DMS79 (cell line): ENCODE measurements around the gene ADARB2.
"Not testable (repeated sequence)": the region's sequence is repeated elsewhere in the genome, so short reads cannot be mapped to it uniquely, and the experiment has no call there.

Source experiments
- DNase-seq: peaks from one replicate; lab custom pipeline; 2025; lab: John Stamatoyannopoulos, UW

The ADARB2 gene

DNA sequence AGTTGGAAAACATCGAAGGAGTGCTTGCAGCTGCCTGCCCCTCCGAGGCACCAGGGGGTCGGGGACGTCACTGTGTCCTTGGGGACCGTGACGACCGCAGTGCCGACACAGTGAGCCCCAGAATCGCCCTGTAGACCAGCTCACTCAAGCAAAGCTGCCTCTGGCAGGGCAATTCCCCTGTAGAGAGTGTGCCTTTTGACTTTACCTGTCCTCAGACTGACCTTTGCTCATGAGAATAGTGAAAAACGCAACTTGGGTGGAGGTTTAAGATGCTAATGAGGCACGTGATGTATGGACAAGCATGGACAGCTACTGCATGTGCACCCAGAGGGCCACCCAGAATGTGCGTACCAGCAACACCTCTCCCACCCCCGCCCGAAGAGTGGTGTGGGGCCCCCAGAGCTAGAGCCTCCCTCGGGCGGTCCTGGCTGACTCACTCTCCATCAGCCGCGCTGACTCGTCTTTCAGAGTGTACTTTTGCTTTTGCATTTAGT lies 271.9 kb downstream of the ADARB2 start:
- no peak for DNase-seq

DNA sequence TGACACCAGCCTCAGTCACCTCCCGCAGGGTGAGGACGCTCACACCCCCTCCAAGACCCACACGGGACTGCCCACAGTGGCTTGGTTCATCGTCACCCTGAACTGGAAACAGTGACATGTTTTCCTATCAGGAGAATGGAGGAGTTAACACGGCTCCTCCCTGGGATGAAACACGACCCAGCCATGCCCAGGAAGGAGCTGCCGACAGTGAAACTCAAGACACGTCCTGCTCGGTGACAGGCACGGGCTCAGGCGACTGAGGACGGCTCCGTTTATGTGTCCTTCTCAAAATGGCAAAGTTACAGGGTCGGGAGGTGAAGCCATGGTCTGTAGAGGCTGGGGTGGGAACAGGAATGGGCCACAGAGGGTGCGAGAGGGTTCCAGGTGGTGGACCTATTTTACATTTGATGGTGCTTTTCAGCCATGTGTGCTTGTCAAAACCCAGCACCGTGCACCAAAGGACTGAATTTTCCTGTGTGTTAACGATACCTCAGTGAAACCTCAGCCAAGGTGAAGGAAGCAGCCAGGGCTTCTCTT lies 272.4 kb downstream of the ADARB2 start:
- DNase-seq, result no peak

DNA sequence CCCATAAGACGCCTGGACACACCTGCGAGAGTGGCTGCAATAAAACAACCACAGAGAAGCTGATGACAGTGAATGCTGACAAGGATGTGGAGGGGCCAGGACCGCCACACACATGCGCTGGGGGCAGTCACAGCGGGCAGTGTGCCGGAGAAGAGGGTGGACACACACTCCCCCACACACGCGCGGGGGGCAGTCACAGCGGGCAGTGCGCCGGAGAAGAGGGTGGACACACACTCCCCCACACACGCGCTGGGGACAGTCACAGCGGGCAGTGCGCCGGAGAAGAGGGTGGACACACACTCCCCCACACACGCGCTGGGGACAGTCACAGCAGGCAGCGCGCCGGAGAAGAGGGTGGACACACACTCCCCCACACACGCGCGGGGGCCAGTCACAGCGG lies 273.4 kb downstream of the ADARB2 start:
- not testable (repeated sequence) for DNase-seq

DNA sequence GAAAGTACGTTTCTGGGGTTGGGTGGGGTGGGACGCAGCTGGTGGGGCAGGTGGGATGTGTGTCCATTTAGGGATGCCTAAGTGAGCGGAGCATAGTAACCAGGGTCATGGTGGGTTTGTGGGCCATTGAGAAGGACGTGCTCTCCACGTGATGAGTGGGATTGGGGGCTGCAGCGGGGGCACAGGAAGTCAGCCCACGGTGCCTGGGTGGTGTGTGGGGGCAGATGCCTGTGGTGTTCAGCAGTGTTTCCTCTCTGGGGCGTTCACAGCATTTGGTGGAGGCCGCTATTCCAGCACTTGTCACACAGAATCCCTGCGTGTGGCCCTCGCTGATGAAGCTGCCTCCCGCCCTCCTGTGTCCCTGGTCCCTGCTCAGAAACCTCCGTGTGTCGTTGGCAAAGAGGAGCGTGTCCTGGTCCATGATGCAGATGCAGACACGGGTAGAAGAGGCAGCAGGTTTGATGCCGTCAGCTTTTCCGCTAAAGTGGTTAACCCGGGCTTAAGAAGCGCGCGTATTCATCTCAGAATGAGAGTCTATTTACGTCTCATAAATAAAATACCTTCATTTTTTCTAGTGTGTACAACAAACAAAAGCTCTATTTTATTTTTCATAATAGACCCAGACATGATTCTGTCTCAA lies 274.2 kb downstream of the ADARB2 start:
- no peak for DNase-seq

DNA sequence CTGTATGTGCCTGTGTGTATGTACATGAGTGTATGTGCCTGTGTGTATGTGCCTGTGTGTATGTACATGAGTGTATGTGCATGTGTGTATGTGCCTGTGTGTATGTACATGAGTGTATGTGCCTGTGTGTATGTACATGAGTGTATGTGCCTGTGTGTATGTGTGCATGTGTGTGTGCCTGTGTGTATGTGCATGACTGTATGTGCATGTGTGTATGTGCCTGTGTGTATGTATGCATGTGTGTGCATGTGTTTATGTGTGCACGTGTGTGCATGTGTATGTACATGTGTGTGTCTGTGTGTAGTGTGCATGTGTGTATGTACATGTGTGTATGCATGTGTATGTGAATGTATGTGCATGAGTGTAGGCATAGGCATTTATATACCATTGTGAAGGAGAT lies 274.8 kb downstream of the ADARB2 start:
- DNase-seq, result no peak

DNA sequence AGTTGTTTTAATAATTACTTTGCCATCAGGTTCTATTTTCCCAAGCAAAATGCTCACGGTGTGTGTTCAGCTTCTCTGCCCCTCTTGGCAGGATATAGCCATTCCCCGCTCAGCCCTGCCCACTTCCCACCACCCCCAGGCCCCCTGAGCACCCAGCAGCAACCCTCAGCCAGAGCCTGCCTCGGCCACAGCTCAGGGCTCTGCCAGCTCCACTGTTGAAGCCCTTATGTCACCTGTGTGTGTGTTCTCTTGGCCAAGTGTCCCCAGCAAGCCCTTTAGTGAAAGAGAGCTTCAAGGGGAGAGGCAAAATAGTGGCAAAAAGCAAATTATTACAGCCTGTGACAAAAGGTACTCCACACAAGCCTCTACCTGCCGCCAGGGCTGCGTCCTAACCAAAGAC lies 275.3 kb downstream of the ADARB2 start:
- no peak for DNase-seq

DNA sequence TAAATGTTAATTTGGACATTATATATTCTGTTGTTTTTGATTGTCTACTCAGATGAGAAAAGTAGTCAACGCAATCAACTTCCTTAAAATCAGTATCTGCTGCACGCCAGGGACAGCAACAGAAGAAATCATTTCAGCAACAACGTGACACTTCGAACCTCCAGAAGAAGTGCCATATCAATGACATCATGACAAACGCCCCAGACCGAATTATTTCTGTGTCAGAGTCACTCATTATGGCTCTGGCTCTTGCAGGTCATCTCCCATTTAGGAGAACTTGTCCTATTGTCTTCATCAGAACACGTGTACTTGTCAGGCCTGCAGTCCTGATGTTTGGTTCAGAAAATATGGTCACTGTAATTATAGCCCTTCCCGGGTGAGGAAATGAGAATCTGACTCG lies 276.3 kb downstream of the ADARB2 start:
- DNase-seq, result no peak

DNA sequence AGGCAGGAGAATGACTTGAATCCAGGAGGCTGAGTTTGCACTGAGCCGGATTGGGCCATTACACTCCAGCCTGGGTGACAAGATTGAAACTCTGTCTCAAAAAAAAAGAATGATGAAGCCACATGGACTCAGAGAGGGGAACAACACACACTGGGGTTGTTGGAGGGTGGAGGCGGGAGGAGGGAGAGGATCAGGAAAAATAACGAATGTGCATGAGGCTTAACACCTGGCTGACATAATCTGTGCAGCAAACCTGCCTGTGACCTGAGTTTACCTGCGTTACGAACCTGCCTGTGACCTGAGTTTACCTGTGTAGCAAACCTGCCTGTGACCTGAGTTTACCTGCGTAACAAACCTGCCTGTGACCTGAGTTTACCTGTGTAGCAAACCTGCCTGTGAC lies 277.7 kb downstream of the ADARB2 start:
- not testable (repeated sequence) for DNase-seq

DNA sequence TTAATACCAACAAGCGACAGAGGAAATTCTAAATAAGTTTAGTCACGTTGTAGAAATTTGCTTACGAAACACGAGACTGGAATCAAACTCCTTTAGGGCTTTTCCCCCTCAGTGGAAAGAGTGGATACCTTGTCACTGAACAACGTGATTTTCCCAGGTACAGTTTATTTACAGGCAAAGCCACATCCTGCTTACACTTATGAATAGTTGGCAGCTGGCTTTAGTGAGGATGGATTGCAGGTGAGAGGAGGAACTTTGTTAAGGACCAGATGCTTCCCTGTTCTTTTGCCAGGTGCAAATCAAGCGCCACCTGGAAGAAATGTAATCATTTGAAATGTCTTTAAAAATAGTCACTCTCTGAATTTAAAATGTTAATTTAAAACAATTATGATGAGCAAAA lies 282.4 kb downstream of the ADARB2 start:
- no peak for DNase-seq

DNA sequence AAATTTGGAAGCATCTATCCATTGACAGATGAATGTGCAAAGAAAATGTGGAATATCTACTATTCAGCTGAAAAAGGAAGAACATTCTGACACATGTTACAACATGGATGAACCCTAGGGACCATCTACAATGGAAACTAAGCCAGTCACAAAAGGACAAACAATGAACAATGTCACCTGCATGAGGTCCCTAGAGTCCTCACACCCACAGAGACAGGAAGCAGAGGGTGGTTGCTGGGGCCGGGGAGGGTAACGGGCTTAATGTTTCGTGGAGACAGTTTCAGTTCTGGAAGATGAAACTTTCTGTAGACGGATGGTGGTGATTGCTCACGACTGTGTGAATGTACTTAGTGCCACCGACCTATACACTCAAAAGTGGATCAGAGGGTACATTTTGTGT lies 282.9 kb downstream of the ADARB2 start:
- DNase-seq, result no peak

DNA sequence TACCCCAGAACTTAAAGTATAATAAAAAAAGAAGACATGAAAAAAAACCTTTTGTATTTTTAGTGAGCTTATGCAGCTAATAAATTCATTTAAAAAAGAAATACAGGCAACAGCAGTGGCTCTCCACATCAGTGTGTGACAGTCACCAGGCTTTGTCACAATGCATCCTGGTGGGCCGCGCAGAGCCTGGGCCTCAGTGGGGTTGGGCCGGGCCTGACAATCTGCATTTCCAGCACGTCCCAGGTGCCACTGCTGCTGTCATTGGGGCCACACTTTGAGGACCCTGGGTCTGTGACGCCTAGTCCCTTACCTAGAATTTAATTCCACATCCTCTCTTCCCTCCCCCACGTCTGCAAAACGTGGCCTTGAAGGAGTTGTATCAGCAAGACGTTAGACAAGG lies 284.5 kb downstream of the ADARB2 start:
- no peak for DNase-seq

DNA sequence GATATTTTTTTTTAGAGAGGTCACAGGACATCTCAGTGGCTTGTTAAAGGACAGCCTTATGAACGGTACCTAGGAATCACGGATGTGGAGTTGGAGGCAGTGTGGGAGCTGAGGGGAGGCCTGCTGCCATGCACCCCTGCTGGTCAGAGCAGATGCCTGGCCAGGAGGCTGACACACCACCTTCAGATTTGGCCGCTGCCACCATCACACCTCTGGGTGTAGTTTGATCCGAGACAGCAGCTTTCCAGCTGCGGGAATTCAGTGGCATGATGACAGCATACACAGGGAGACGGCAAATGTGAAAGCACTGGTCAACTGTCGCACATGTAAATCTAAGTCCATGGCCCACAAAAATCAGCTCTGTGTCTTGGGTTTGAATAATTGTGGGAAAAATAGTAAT lies 285.4 kb downstream of the ADARB2 start:
- no peak for DNase-seq

DNA sequence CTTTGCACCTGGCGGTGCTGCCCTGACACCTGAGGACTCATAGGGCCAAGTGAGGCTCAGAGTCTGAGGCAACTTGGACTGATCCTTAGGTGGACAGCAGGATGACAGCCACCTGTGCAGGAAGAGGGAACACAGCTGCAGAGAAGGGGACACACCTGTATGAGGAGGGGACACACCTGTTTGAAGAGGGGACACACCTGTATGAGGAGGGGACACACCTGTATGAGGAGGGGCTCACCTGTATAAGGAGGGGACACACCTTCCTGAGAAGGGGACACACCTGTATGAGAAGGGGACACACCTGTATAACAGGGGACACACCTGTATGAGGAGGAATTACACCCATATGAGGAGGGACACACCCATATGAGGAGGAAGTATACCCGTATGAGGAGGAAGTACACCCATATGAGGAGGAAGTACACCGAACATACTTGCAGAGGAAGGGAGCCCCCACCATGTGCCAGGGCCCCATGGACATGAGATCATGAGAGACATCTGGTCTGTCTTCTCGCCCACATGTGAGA lies 285.9 kb downstream of the ADARB2 start:
- no peak for DNase-seq

DNA sequence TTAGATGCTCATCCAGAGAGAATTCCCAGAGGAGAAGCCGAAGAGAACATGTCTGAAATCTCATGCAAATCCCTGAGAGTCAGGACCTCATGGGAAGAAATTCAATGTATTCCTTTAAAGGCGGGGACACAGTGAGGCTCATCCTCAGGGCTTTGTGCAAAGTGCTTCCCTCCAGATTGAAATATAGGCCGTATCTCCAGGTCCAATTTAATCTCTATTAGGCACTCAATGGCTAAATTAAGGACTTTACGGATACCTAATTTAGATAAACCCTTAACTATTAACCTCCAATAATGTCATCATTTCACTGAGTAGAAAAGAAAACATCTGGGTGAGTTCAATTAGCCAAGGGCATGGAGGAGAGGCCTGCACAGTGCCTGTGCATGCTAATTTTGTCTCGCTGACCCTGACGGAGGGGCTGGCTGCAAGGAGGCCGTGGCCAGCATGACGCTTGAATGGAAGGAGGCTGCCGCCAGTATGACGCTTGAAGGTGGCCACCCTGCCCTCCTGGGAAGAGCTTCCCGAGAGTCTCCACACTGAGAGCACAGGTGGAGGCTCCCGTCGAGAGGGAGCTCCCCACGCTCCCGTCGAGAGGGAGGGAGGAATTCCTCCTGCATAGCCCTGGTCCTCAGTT lies 287.6 kb downstream of the ADARB2 start:
- DNase-seq, result no peak

DNA sequence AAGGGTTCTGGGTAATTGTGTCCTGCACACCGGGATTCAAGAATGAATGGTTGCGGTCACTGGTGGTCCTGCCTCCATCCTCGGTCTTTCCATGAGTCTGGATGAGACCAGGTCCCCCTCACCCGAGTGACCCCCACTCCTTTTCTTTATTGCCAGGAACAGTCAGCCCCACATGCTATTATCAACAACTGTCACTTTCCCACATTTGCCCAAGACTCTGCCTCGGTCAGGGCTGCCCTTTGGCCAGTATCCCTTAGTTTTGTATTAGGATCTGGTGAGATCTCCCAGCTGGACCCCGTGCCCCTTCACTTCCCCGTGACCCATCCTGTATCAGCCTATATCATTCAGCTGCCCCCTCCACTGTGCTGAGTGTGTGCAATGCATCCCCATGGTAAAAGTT lies 288.3 kb downstream of the ADARB2 start:
- DNase-seq, result no peak

DNA sequence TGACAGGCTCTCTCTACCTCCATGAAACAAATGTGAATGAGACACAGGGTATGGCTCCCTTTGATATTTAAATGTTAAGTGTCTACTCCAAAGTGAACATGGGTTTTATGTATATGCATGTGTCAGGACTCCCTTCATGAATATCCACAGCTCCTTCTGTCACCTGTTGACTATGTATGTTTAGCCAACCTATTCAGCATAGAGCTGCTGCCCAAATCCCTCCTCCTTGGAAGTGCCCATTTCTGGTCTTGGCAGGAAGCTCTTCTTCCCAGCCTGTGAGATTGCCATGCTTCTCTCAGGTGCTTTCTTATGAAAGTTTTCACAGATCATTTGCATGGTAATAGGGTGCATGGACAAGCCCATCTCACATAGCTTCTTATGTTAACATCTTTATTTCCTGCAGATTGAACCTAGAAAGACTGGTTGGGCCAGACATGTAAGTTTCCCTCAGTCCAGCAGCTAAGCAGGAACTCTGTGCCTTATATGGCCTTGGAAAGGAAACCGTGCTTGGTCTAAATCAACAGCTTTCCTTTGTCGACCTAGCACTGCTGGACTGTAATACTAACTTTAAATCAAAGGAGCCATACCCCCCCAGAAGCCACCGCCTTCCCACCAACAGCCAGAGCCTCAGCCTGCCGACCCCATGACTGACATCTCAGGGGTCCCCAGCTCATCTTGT lies 288.9 kb downstream of the ADARB2 start:
- no peak for DNase-seq

DNA sequence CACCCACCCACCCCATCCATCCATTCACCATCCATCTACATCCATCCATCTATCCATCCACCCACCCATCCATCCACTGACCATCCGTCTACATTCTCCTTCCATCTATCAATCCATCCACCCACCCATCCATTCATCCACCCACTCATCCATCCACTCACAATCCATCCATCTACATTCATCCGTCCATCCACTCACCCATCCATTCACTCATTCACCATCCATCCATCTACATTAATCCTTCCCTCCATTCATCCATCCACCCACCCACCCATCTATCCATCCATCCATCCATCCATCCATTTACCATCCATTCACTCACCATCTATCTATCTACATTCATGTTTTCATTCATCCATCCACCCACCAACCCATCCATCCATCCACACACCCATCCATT lies 292.5 kb downstream of the ADARB2 start:
- DNase-seq, result no peak

DNA sequence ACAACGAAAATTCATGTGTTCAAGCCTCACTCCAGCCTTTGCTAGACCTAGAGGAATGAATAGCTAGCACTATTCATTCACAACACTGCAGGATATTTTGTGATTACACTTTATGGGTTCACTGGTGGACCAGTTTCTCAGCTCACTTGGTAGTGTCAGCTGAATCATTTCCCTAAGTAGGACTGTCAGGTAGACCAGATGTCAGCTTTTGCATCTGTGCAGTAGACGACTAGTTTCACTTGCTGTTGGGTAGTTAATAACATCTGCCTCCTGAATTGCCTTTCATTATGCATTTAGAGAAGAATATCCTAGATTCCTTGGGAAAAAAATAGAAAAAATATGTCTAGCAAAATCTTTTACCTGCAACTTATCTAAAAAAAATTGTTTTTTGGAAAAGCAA lies 296.4 kb downstream of the ADARB2 start:
- no peak for DNase-seq

DNA sequence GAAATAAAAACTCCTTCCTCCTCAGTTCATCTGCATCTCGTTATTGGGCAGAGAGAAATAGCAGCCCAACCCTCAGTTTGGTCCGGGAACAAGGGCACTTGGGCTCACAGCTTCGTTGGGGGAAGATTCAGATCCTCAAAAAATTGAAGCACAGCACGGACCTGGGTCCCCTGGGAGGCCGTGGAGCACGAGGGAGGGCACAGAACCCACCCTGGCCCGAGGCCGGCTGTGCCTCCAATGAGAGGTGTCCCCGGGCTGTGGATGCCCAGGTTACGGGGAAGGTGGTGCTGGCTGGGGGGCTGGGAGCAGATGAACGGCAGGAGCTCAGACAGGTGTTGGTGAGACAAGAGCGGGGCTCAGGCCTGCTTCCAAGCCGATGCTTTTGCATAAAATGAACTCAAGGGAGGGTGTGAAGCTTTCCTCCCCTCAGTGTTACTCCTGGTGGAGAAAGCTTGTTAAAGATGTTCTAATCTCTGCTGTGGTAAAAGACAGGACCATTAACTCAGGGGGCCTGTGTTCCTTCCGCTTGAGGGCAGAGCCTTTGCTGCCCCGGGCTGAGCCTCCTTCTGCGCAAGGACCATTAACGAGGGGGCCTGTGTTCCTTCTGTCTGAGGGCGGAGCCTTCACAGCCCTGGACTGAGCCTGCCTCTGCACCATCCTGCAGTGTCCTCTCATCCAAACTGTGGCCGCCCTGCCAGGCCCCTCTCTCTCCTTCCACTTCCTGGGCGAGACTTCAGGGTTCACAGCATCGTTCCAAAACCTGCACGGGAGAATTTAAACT lies 302.2 kb downstream of the ADARB2 start:
- DNase-seq, result no peak

DNA sequence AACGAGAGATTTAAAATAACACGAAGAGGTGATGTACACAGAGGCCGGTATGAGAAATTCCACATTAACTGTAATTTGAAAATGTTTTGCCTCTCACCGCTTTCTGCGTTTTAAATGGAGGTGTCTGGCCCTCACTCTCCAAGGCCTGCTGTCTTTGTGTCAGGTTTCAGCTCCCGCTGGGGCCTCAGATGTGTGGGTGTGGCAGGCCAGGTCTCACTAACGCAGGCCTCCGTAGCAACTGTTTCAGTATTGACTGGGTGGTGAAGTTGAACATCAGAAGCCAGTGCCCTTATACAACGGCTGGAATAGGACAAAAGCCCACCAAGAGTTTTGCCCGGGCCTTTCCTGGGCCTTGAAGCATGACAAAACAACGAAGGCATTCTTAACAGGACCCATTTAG lies 303.1 kb downstream of the ADARB2 start:
- DNase-seq, result no peak

DNA sequence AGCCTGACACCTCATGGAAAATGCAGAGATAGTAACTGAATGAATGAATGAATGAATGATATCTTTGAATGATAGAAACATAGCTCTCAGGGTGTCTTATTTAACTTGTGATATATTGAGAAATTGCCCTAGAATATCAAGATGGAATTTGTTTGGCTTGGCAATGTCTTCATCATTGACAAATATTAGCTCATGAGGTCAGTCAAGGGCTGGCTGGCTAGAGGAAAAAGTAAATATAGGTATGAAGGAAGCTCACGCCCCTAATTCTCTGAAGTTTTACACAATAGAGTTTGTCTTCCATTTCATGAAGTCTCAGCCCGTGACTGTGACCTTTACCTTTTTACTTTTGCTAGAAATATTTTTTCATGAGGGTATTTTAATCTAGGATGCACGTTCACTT lies 305.2 kb downstream of the ADARB2 start:
- DNase-seq, result no peak

DNA sequence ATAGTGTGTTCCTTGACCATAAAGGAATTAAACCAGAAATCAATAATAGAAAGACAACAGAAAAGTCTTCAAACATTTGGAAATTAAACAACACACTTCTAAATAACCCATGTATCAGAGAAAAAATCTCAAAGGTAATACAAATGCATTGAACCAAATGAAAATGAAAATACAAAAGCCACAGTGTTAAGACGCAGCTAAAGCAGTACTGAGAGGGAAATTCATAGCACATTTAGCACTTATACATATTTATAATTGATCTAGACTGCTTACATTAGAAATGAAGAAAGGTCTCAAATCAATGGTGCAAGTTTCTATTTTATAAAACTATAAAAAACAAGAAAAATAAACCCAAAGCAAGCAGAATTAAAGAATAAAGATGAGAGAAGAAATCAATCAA lies 306.1 kb downstream of the ADARB2 start:
- DNase-seq, result no peak
